ENCODE data around the gene ALDH8A1.

DNA sequence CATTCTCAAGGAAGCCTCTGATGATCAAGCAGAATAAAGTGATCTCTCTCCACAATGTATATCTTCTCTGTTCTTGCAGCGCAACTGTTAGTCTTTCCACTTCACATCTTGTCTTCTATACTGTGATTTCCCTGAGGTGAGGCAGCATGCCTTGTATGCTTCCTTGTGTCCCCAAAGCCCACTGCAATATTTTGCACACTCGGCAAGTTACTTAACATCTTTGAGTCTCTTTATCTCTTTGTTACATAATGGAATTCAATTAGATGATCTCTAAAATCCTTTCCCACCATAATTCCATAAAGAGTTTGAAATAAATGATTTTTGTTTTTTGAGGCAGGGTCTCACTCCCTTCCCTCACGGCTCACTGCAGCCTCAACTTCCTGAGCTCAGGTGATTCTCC is 40.4 kb upstream of the ALDH8A1 start:
- TF ChIP-seq CTCF (IDR thresholded peaks at IDR 0.05) (no peak), TEAD4 (IDR thresholded peaks at IDR 0.05; ENCODE audit: borderline replicate concordance, insufficient read depth) (no peak), IRF3 (IDR thresholded peaks at IDR 0.05; ENCODE audit: low read depth, low read length) (no peak), POLR2AphosphoS5 (IDR thresholded peaks at IDR 0.05; ENCODE audit: low read depth, low read length) (no peak), RXRA (IDR thresholded peaks at IDR 0.05; ENCODE audit: borderline replicate concordance, low read depth) (no peak), JUND (IDR thresholded peaks at IDR 0.05) (no peak), RAD21 (IDR thresholded peaks at IDR 0.05; ENCODE audit: low read length) (no peak), EP300 (IDR thresholded peaks at IDR 0.05; ENCODE audit: borderline replicate concordance in 1 of 2, low read depth in 1 of 2, low read length in 1 of 2) (no peak), NFIC (IDR thresholded peaks at IDR 0.05; ENCODE audit: borderline replicate concordance) (no peak), YY1 (IDR thresholded peaks at IDR 0.05; ENCODE audit: low read depth) (no peak)
- TF ChIP-seq, protein P1, sequence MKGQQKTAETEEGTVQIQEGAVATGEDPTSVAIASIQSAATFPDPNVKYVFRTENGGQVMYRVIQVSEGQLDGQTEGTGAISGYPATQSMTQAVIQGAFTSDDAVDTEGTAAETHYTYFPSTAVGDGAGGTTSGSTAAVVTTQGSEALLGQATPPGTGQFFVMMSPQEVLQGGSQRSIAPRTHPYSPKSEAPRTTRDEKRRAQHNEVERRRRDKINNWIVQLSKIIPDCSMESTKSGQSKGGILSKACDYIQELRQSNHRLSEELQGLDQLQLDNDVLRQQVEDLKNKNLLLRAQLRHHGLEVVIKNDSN (IDR thresholded peaks at IDR 0.05; ENCODE audit: borderline replicate concordance, low read depth): no peak
